ENCODE results near the gene BCAS1.

DNA sequence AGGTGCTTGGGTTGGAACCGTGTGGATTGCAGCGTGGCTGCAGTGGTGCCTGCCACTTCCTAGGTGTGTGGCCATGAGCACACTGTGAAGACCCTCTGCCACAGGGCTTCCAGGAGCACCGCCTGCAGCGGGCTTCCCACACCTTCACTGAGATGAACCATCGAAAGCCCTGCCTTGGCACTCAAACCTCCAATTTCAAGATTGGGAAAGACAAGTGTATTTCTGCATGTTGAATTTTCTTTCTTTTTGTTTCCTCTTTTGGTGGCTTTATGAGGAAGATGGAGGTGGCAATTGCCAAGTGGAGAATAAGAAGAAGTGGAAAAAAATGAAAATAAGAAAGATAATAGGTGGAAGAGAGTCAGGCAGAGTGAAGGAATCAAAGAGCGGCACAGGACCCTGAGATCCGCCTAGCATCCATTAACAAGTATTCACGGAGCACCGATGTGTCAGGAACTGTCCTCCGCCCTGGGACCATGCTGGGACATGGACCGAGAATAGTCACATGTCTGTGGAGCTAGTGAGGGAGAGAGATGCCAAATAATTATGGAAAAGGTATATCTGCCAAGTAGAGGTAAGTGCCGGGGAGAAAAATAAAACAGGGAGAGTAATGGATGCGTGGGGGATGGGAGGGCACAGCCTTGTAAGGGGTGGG, 159.9 kb downstream of the BCAS1 start:
- TF ChIP-seq, protein P1, sequence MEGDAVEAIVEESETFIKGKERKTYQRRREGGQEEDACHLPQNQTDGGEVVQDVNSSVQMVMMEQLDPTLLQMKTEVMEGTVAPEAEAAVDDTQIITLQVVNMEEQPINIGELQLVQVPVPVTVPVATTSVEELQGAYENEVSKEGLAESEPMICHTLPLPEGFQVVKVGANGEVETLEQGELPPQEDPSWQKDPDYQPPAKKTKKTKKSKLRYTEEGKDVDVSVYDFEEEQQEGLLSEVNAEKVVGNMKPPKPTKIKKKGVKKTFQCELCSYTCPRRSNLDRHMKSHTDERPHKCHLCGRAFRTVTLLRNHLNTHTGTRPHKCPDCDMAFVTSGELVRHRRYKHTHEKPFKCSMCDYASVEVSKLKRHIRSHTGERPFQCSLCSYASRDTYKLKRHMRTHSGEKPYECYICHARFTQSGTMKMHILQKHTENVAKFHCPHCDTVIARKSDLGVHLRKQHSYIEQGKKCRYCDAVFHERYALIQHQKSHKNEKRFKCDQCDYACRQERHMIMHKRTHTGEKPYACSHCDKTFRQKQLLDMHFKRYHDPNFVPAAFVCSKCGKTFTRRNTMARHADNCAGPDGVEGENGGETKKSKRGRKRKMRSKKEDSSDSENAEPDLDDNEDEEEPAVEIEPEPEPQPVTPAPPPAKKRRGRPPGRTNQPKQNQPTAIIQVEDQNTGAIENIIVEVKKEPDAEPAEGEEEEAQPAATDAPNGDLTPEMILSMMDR (IDR thresholded peaks at IDR 0.05), result no peak
- no peak for TF ChIP-seq POLR2A (IDR thresholded peaks at IDR 0.05)
